IMR-90 (cell line): ENCODE results near the gene TNS3. TPM values are rescaled to one million over a fixed set of nuclear protein-coding genes. Genes with fewer than 3 reads are reported as not detected.

Experiments
- ATAC-seq: fragments of 200-7000 bp; cut with Tn5 transposase; 2 replicates; pipeline ENCODE4 v1.9.1; 2020; ENCODE audit warnings: low read depth, mild to moderate bottlenecking, moderate library complexity
- BruUV-seq: library from RNA; stranded (reverse); fragments of 400-500 nt; replicated peaks from 2 replicates; lab custom pipeline; 2021; lab: Mats Ljungman, UMichigan
- CTCF ChIA-PET: fragments of 300-600 bp; formaldehyde crosslinking; extraction: SDS; loops from one replicate; lab custom pipeline; 2021; ENCODE audit warnings: antibody characterized with exemption; lab: Yijun Ruan, JAX
- POLR2A ChIA-PET: fragments of 300-600 bp; sonication (Branson Sonifier 250); formaldehyde crosslinking; loops from one replicate; lab custom pipeline; 2022; ENCODE audit warnings: antibody characterized with exemption; ENCODE audit not compliant: unreplicated experiment; lab: Charles Lee
- DNase-seq: peaks from one replicate; pipeline ENCODE4 v3.0.0; 2013
- H2AFZ ChIP-seq: replicated peaks from 2 replicates; pipeline ENCODE3; 2013; ENCODE audit warnings: low read length, mild to moderate bottlenecking; ENCODE audit not compliant: poor library complexity
- H2AK5ac ChIP-seq: 2 replicates; pipeline ENCODE4 v1.6.1; 2013; ENCODE audit warnings: low read depth, low read length, inconsistent platforms
- H2AK9ac ChIP-seq: replicated peaks from 2 replicates; pipeline ENCODE3; 2013; ENCODE audit warnings: mild to moderate bottlenecking, low read depth, low read length, moderate library complexity; ENCODE audit not compliant: poor library complexity
- H2BK120ac ChIP-seq: 2 replicates; pipeline ENCODE4 v1.6.1; 2013; ENCODE audit warnings: low read depth, low read length, inconsistent platforms
- H2BK15ac ChIP-seq: 3 replicates; pipeline ENCODE4 v1.6.1; 2013; ENCODE audit warnings: low read depth, low read length, inconsistent platforms
- H2BK20ac ChIP-seq: 2 replicates; pipeline ENCODE4 v1.6.1; 2013; ENCODE audit warnings: low read depth, mild to moderate bottlenecking, inconsistent platforms, low read length, moderate library complexity
- H2BK5ac ChIP-seq: 2 replicates; pipeline ENCODE4 v1.6.1; 2013; ENCODE audit warnings: mild to moderate bottlenecking, low read depth, low read length, inconsistent platforms; ENCODE audit not compliant: poor library complexity, severe bottlenecking
- H3K14ac ChIP-seq: replicated peaks from 2 replicates; pipeline ENCODE4 v1.6.1; 2013; ENCODE audit warnings: low read depth, low read length, inconsistent platforms
- H3K18ac ChIP-seq: 2 replicates; pipeline ENCODE4 v1.6.1; 2013; ENCODE audit warnings: low read depth, low read length, control low read depth
- H3K23ac ChIP-seq: 2 replicates; pipeline ENCODE4 v1.6.1; 2013; ENCODE audit warnings: low read depth, low read length, inconsistent platforms
- H3K27ac ChIP-seq: 2 replicates; pipeline ENCODE4 v1.5.1; 2013; ENCODE audit warnings: mild to moderate bottlenecking, control low read depth, low read length; ENCODE audit not compliant: insufficient read depth
- H3K27me3 ChIP-seq: 2 replicates; pipeline ENCODE4 v1.6.1; 2013; ENCODE audit warnings: low read length; ENCODE audit not compliant: control insufficient read depth, insufficient read depth
- H3K36me3 ChIP-seq: 2 replicates; pipeline ENCODE4 v1.6.1; 2013; ENCODE audit warnings: low read length, mixed read lengths; ENCODE audit not compliant: control insufficient read depth, insufficient read depth
- H3K4ac ChIP-seq: 2 replicates; pipeline ENCODE4 v1.6.1; 2013; ENCODE audit warnings: low read depth, low read length, inconsistent platforms
- H3K4me1 ChIP-seq: 2 replicates; pipeline ENCODE4 v1.6.1; 2013; ENCODE audit warnings: low read length, mixed read lengths; ENCODE audit not compliant: control insufficient read depth, insufficient read depth
- H3K4me2 ChIP-seq: 2 replicates; pipeline ENCODE4 v1.6.1; 2013; ENCODE audit warnings: low read depth, mild to moderate bottlenecking, control low read depth, low read length, moderate library complexity
- H3K4me3 ChIP-seq: 2 replicates; pipeline ENCODE4 v1.5.1; 2013; ENCODE audit warnings: low read depth, mild to moderate bottlenecking, control low read depth, low read length, moderate library complexity; ENCODE audit not compliant: insufficient read depth
- H3K56ac ChIP-seq: 2 replicates; pipeline ENCODE4 v1.6.1; 2013; ENCODE audit warnings: low read length, inconsistent platforms; ENCODE audit not compliant: insufficient read depth; ENCODE audit errors: extremely low read depth
- H3K79me1 ChIP-seq, 2 experiments: 2 replicates each; pipeline ENCODE4 v1.6.1; 2013; ENCODE audit warnings: low read length in 2 of 2, inconsistent platforms in 1 of 2, low read depth in 1 of 2
- H3K9ac ChIP-seq: 2 replicates; pipeline ENCODE4 v1.6.1; 2013; ENCODE audit warnings: low read depth, low read length, control low read depth
- H3K9me1 ChIP-seq: 2 replicates; pipeline ENCODE4 v1.6.1; 2013; ENCODE audit warnings: low read length, inconsistent platforms; ENCODE audit not compliant: insufficient read depth
- H3K9me3 ChIP-seq: 2 replicates; pipeline ENCODE4 v1.6.1; 2013; ENCODE audit warnings: low read length; ENCODE audit not compliant: control insufficient read depth, insufficient read depth
- H4K20me1 ChIP-seq: 2 replicates; pipeline ENCODE4 v1.6.1; 2013; ENCODE audit warnings: low read length, inconsistent platforms; ENCODE audit not compliant: insufficient read depth
- H4K5ac ChIP-seq: 2 replicates; pipeline ENCODE4 v1.6.1; 2013; ENCODE audit warnings: mild to moderate bottlenecking, low read depth, low read length, control low read depth
- H4K8ac ChIP-seq, 2 experiments: 2 replicates each; pipeline ENCODE4 v1.6.1; 2013; ENCODE audit warnings: low read depth in 2 of 2, low read length in 2 of 2, control low read depth in 1 of 2, inconsistent platforms in 1 of 2
- H4K91ac ChIP-seq: 2 replicates; pipeline ENCODE4 v1.6.1; 2013; ENCODE audit warnings: low read depth, low read length, inconsistent platforms; ENCODE audit not compliant: insufficient read depth
- BHLHE40 ChIP-seq: fragments of 150-350 bp; IDR thresholded peaks from 2 replicates; pipeline ENCODE4 v1.6.1; 2016; ENCODE audit warnings: mild to moderate bottlenecking, low read depth, low read length
- MAZ ChIP-seq: IDR thresholded peaks from 2 replicates; pipeline ENCODE4 v1.6.1; 2012; ENCODE audit warnings: low read depth, mild to moderate bottlenecking, low read length, improper control_type of control experiment, moderate library complexity, borderline replicate concordance
- POLR2A ChIP-seq: IDR thresholded peaks from 2 replicates; pipeline ENCODE4 v1.6.1; 2012; ENCODE audit warnings: mild to moderate bottlenecking, low read depth, low read length
- RAD21 ChIP-seq: IDR thresholded peaks from 2 replicates; pipeline ENCODE4 v1.6.1; 2012; ENCODE audit warnings: low read length, improper control_type of control experiment
- RFX5 ChIP-seq: IDR thresholded peaks from 2 replicates; pipeline ENCODE4 v1.8.0; 2012; ENCODE audit warnings: low read depth, mild to moderate bottlenecking, low read length, moderate library complexity
- WGBS, 2 experiments: methylation state at CpG; one replicate each; pipeline versions ENCODE4 v1.1.5 to v1.1.7; 2013; ENCODE audit warnings: missing lambda C conversion rate in 2 of 2; ENCODE audit not compliant: insufficient read length in 1 of 2; ENCODE audit errors: extremely low coverage in 2 of 2; 5-methylcytosine and 5-hydroxymethylcytosine counted together
- dilution Hi-C: fragments of 300-500 bp; cut with HindIII; formaldehyde crosslinking; loops from one replicate; pipeline ENCODE4 v1.14.3; 2018; ENCODE audit warnings: low sequenced_read_pairs; ENCODE audit not compliant: unreplicated experiment
- in situ Hi-C: fragments of 300-500 bp; cut with MboI; formaldehyde crosslinking; loops from 3 replicates; pipeline ENCODE4 v1.14.3; 2019; ENCODE audit warnings: low sequenced_read_pairs, inconsistent platforms, mixed read lengths
- intact Hi-C: fragments of 100-400 bp; cut with micrococcal nuclease; formaldehyde crosslinking; loops from 2 replicates; pipeline ENCODE4 v1.10.0; 2022
- polyA plus RNA-seq, 3 experiments: library from polyadenylated mRNA; depleted of rRNA; stranded (reverse); fragments of >200 nt; gene quantifications; 2 replicates each; pipeline ENCODE4 v1.2.3, GENCODE V29; 2012; ENCODE audit warnings: low replicate concordance in 1 of 3
- total RNA-seq: library from RNA; depleted of rRNA; stranded (reverse); fragments of >200 nt; gene quantifications from 2 replicates; pipeline ENCODE4 v1.2.3, GENCODE V29; 2012

TNS3 gene
- total and polyA plus RNA-seq, 2 of the 4 experiments (the other 2 are of a cell fraction), result 64.3 to 79.2 TPM

GRCh38 chr7:47342296-47343060, 239.4 kb downstream of the TNS3 start (continued):
- no peak for TF ChIP-seq MAZ

- Histone ChIP-seq H4K91ac (no peak overlapping the region), H3K4me1 (peaks cover 12% of the 10 kb centered on the region), H3K56ac (no peak overlapping the region), H3K4ac (no peak overlapping the region), H3K27me3 (no peaks in the 10 kb centered on the region), H2BK5ac (no peak overlapping the region), H4K20me1 (peaks cover 24% of the 10 kb centered on the region; the same call in 1 of the 2 replicates), H2AK9ac (no peak overlapping the region), H2BK20ac (no peak overlapping the region), H2BK15ac (no peak overlapping the region), H2BK120ac (no peak overlapping the region), H3K18ac (no peak overlapping the region), H3K9me3 (no peaks in the 10 kb centered on the region), H3K9me1 (peaks cover 29% of the 10 kb centered on the region), H3K9ac (no peak overlapping the region), H4K5ac (no peak overlapping the region), H3K27ac (no peak overlapping the region), H2AFZ (no peak overlapping the region), H2AK5ac (no peak overlapping the region), H3K79me1 (peaks cover 9 to 51% of the 10 kb centered on the region in 2 experiments; a peak in 3 of 4 replicates), H3K4me3 (no peak overlapping the region), H4K8ac (no peak overlapping the region), H3K36me3 (peaks cover 24% of the 10 kb centered on the region), H3K4me2 (no peak overlapping the region), H3K14ac (no peak overlapping the region), H3K23ac (no peak overlapping the region)
- ATAC-seq, result no peak
- WGBS, 2 experiments, result no CpG with 5 or more reads among the region's 3 CpGs
- TF ChIP-seq RAD21, result no peak
- TF ChIP-seq MAZ, result no peak
- TF ChIP-seq RFX5, result no peak
- no peak for TF ChIP-seq POLR2A
- no peak for TF ChIP-seq BHLHE40
- in situ Hi-C loops (no loop called here), dilution Hi-C loops (no loop called here), intact Hi-C loops (no loop called here)
- BruUV-seq, result no TSS peak
- DNase-seq, result no peak
- ChIA-PET CTCF (no interaction called here), POLR2A (no interaction called here)
Measured at GRCh38 chr7:47340517-47340916, 241.4 kb downstream of the TNS3 start.
